Adrenal gland (tissue), 5 donors: ENCODE results near the gene RASD2.

ENCODE experiments used
- CTCF ChIP-seq, 6 experiments: fragments of 450-650 bp in 4 of 6; fragments of 200-600 bp in 2 of 6; sonication (generic) in 1 of 6; IDR thresholded peaks; 1 replicate in 5 of 6; 2 replicates in 1 of 6; pipeline versions ENCODE4 v1.5.1 to v1.8.0; 2016 to 2021; ENCODE audit warnings: antibody characterized with exemption in 6 of 6, mild to moderate bottlenecking in 2 of 6, moderate library complexity in 1 of 6
- POLR2A ChIP-seq, 2 donors: fragments of 450-650 bp; IDR thresholded peaks; one replicate each; pipeline ENCODE4 v1.6.1; 2017; ENCODE audit warnings: antibody characterized with exemption in 2 of 2, mild to moderate bottlenecking in 2 of 2, moderate library complexity in 1 of 2
- donor health status: DM: no; HTN: no; CAD: no.

GRCh38 chr22:35534091-35534490, 6.5 kb upstream of the RASD2 start:
- no peak for TF ChIP-seq CTCF (IDR thresholded peaks at IDR 0.05)
- TF ChIP-seq POLR2A (IDR thresholded peaks at IDR 0.05): no peak
